A549 (cell line): Measurements from ENCODE around the gene TEX2.

Experiments
- CHD2 ChIP-seq: fragments of 150-350 bp; IDR thresholded peaks from 2 replicates; pipeline ENCODE4 v1.6.1; 2014; ENCODE audit warnings: low read length; ENCODE audit not compliant: partially characterized antibody
- CTCF ChIP-seq: fragments of >200 bp; sonication (Bioruptor Twin); formaldehyde crosslinking; IDR thresholded peaks from 3 replicates; pipeline ENCODE4 v1.5.1; 2016
- EP300 ChIP-seq, 2 experiments: fragments of >200 bp; sonication (Bioruptor Twin); formaldehyde crosslinking; IDR thresholded peaks; 2 replicates in 1 of 2; 3 replicates in 1 of 2; pipeline ENCODE4 v1.6.1; 2016 to 2017
- POLR2A ChIP-seq: IDR thresholded peaks from 2 replicates; pipeline ENCODE4 v1.6.1; 2012; ENCODE audit warnings: mild to moderate bottlenecking, low read length
- RAD21 ChIP-seq, 2 experiments: fragments of >200 bp in 1 of 2; sonication (Bioruptor Twin) in 1 of 2; formaldehyde crosslinking in 1 of 2; IDR thresholded peaks in 1 of 2; conservative IDR thresholded peaks in 1 of 2; 2 replicates in 1 of 2; 3 replicates in 1 of 2; pipeline ENCODE4 v1.6.1; 2012 to 2018; ENCODE audit warnings: inconsistent platforms in 1 of 2
- SMC3 ChIP-seq: fragments of >200 bp; sonication (Bioruptor Twin); formaldehyde crosslinking; IDR thresholded peaks from 3 replicates; pipeline ENCODE4 v1.6.1; 2018; ENCODE audit warnings: inconsistent platforms

GRCh38 chr17:64148017-64148631, 114.9 kb downstream of the TEX2 start:
- TF ChIP-seq CHD2 (no peak), CTCF (no peak), SMC3 (no peak), RAD21 (conservative IDR thresholded peaks at IDR 0.05 in 1 of 2, IDR thresholded peaks at IDR 0.05 in 1 of 2) (no peak), EP300 (IDR thresholded peaks at IDR 0.05) (no peak), POLR2A (peak; percentile 48)
